ENCODE results near the gene HOXC5.

The HOXC5 gene

GRCh38 chr12:54053003-54053750 lies 20.3 kb downstream of the HOXC5 start:
- Histone ChIP-seq H3K9ac (ENCODE audit: low read depth, low read length) (no peak overlapping the region), H3K9me3 (ENCODE audit: control insufficient read depth, insufficient read depth, low read length) (no peaks in the 10 kb centered on the region), H3K27me3 (ENCODE audit: control insufficient read depth, insufficient read depth, low read length) (peaks cover 99% of the 10 kb centered on the region), H3K36me3 (ENCODE audit: control insufficient read depth, insufficient read depth, low read length) (no peaks in the 10 kb centered on the region), H3K4me1 (ENCODE audit: control insufficient read depth, insufficient read depth, low read length) (peaks cover 14% of the 10 kb centered on the region), H3K4me3 (ENCODE audit: low read depth, low read length) (peak overlapping the region; percentile 35)

- H3K9me3 ChIP-seq (ENCODE audit: control insufficient read depth, insufficient read depth, low read length), result no peaks in the 10 kb centered on the region
- peaks cover 99% of the 10 kb centered on the region for H3K27me3 ChIP-seq (ENCODE audit: control insufficient read depth, insufficient read depth, low read length)
- no peak within 1 kb of the TSS for H3K9ac ChIP-seq (ENCODE audit: low read depth, low read length)
- H3K36me3 ChIP-seq (ENCODE audit: control insufficient read depth, insufficient read depth, low read length), result no peaks in the 10 kb centered on the region
- peak within 1 kb of the TSS; percentile 35 for H3K4me3 ChIP-seq (ENCODE audit: low read depth, low read length)
- H3K4me1 ChIP-seq (ENCODE audit: control insufficient read depth, insufficient read depth, low read length), result peaks cover 18% of the 10 kb centered on the region
These were observed 21.2 kb downstream of the HOXC5 start, which contains the start of gene HOXC4 for GRCh38 chr12:54053751-54054741. TSS of gene HOXC4 (plus strand) at chr12:54053835. CDS start at chr12:54053923, 88 bp downstream.

GRCh38 chr12:54054742-54055194 lies 21.9 kb downstream of the HOXC5 start:
- Histone ChIP-seq H3K9ac (ENCODE audit: low read depth, low read length) (no peak overlapping the region), H3K4me1 (ENCODE audit: control insufficient read depth, insufficient read depth, low read length) (peaks cover 18% of the 10 kb centered on the region), H3K9me3 (ENCODE audit: control insufficient read depth, insufficient read depth, low read length) (no peaks in the 10 kb centered on the region), H3K4me3 (ENCODE audit: low read depth, low read length) (peak overlapping the region; percentile 8), H3K36me3 (ENCODE audit: control insufficient read depth, insufficient read depth, low read length) (no peaks in the 10 kb centered on the region), H3K27me3 (ENCODE audit: control insufficient read depth, insufficient read depth, low read length) (peaks cover 99% of the 10 kb centered on the region)

- Histone ChIP-seq H3K27me3 (ENCODE audit: control insufficient read depth, insufficient read depth, low read length) (peaks cover 99% of the 10 kb centered on the region), H3K4me3 (ENCODE audit: low read depth, low read length) (no peak overlapping the region), H3K4me1 (ENCODE audit: control insufficient read depth, insufficient read depth, low read length) (peaks cover 18% of the 10 kb centered on the region), H3K9ac (ENCODE audit: low read depth, low read length) (no peak overlapping the region), H3K36me3 (ENCODE audit: control insufficient read depth, insufficient read depth, low read length) (no peaks in the 10 kb centered on the region), H3K9me3 (ENCODE audit: control insufficient read depth, insufficient read depth, low read length) (no peaks in the 10 kb centered on the region)
These were observed 22.7 kb downstream of the HOXC5 start for GRCh38 chr12:54055552-54055951.

GRCh38 chr12:54056110-54056509 lies 23.3 kb downstream of the HOXC5 start:
- H3K9ac ChIP-seq (ENCODE audit: low read depth, low read length), result no peak overlapping the region
- no peaks in the 10 kb centered on the region for H3K36me3 ChIP-seq (ENCODE audit: control insufficient read depth, insufficient read depth, low read length)
- H3K9me3 ChIP-seq (ENCODE audit: control insufficient read depth, insufficient read depth, low read length), result no peaks in the 10 kb centered on the region
- H3K4me3 ChIP-seq (ENCODE audit: low read depth, low read length), result no peak overlapping the region
- peaks cover 99% of the 10 kb centered on the region for H3K27me3 ChIP-seq (ENCODE audit: control insufficient read depth, insufficient read depth, low read length)
- H3K4me1 ChIP-seq (ENCODE audit: control insufficient read depth, insufficient read depth, low read length), result peaks cover 20% of the 10 kb centered on the region

GRCh38 chr12:54058128-54058768 lies 25.4 kb downstream of the HOXC5 start:
- no peak overlapping the region for H3K9ac ChIP-seq (ENCODE audit: low read depth, low read length)

GRCh38 chr12:54059668-54060067 lies 26.8 kb downstream of the HOXC5 start:
- Histone ChIP-seq H3K4me3 (ENCODE audit: low read depth, low read length) (peak overlapping the region; percentile 6), H3K4me1 (ENCODE audit: control insufficient read depth, insufficient read depth, low read length) (peaks cover 18% of the 10 kb centered on the region), H3K9ac (ENCODE audit: low read depth, low read length) (no peak overlapping the region), H3K27me3 (ENCODE audit: control insufficient read depth, insufficient read depth, low read length) (peaks cover 98% of the 10 kb centered on the region), H3K36me3 (ENCODE audit: control insufficient read depth, insufficient read depth, low read length) (no peaks in the 10 kb centered on the region), H3K9me3 (ENCODE audit: control insufficient read depth, insufficient read depth, low read length) (no peaks in the 10 kb centered on the region)

More at GRCh38 chr12:54058128-54058768, 25.4 kb downstream of the HOXC5 start:
- peak overlapping the region; percentile 3 for H3K4me3 ChIP-seq (ENCODE audit: low read depth, low read length)
- H3K27me3 ChIP-seq (ENCODE audit: control insufficient read depth, insufficient read depth, low read length), result peaks cover 99% of the 10 kb centered on the region
- H3K4me1 ChIP-seq (ENCODE audit: control insufficient read depth, insufficient read depth, low read length), result peaks cover 20% of the 10 kb centered on the region
- no peaks in the 10 kb centered on the region for H3K36me3 ChIP-seq (ENCODE audit: control insufficient read depth, insufficient read depth, low read length)
- H3K9me3 ChIP-seq (ENCODE audit: control insufficient read depth, insufficient read depth, low read length), result no peaks in the 10 kb centered on the region

GRCh38 chr12:54060174-54060974 lies 27.5 kb downstream of the HOXC5 start:
- Histone ChIP-seq H3K4me3 (ENCODE audit: low read depth, low read length) (peak overlapping the region; percentile 6), H3K27me3 (ENCODE audit: control insufficient read depth, insufficient read depth, low read length) (peaks cover 99% of the 10 kb centered on the region), H3K36me3 (ENCODE audit: control insufficient read depth, insufficient read depth, low read length) (no peaks in the 10 kb centered on the region), H3K9me3 (ENCODE audit: control insufficient read depth, insufficient read depth, low read length) (no peaks in the 10 kb centered on the region), H3K9ac (ENCODE audit: low read depth, low read length) (no peak overlapping the region), H3K4me1 (ENCODE audit: control insufficient read depth, insufficient read depth, low read length) (peaks cover 18% of the 10 kb centered on the region)

GRCh38 chr12:54060975-54061778 lies 28.3 kb downstream of the HOXC5 start:
- Histone ChIP-seq H3K27me3 (ENCODE audit: control insufficient read depth, insufficient read depth, low read length) (peaks cover 99% of the 10 kb centered on the region), H3K4me3 (ENCODE audit: low read depth, low read length) (peak overlapping the region; percentile 6), H3K4me1 (ENCODE audit: control insufficient read depth, insufficient read depth, low read length) (peaks cover 12% of the 10 kb centered on the region), H3K9me3 (ENCODE audit: control insufficient read depth, insufficient read depth, low read length) (no peaks in the 10 kb centered on the region), H3K36me3 (ENCODE audit: control insufficient read depth, insufficient read depth, low read length) (no peaks in the 10 kb centered on the region), H3K9ac (ENCODE audit: low read depth, low read length) (no peak overlapping the region)

GRCh38 chr12:54065677-54066076 lies 32.8 kb downstream of the HOXC5 start:
- H3K9me3 ChIP-seq (ENCODE audit: control insufficient read depth, insufficient read depth, low read length), result no peaks in the 10 kb centered on the region
- H3K27me3 ChIP-seq (ENCODE audit: control insufficient read depth, insufficient read depth, low read length), result peaks cover 88% of the 10 kb centered on the region
- no peak overlapping the region for H3K9ac ChIP-seq (ENCODE audit: low read depth, low read length)

More at GRCh38 chr12:54065677-54066076, 32.8 kb downstream of the HOXC5 start:
- no peak overlapping the region for H3K4me3 ChIP-seq (ENCODE audit: low read depth, low read length)
- H3K36me3 ChIP-seq (ENCODE audit: control insufficient read depth, insufficient read depth, low read length), result no peaks in the 10 kb centered on the region
- H3K4me1 ChIP-seq (ENCODE audit: control insufficient read depth, insufficient read depth, low read length), result peaks cover 1% of the 10 kb centered on the region

Data from iPS-15b (cell line).